ENCODE data around the gene CLIC4. TPM values are rescaled to one million over a fixed set of nuclear protein-coding genes. Genes with fewer than 3 reads are reported as not detected.
A peak's percentile ranks its signal among the peaks of the same experiment; 100 is the strongest.
"Not testable (repeated sequence)": the region's sequence is repeated elsewhere in the genome, so short reads cannot be mapped to it uniquely, and the experiment has no call there.

CLIC4 gene
- total RNA-seq, 1 donor from 2014 or later, result 164 TPM

GRCh38 chr1:24795236-24795635, 50.0 kb downstream of the CLIC4 start:
- Histone ChIP-seq H3K27me3 (no peaks in the 10 kb centered on the region), H3K27ac (peak overlapping the region; percentile 73), H3K36me3 (no peaks in the 10 kb centered on the region), H3K9me3 (no peaks in the 10 kb centered on the region), H3K4me3 (no peak overlapping the region), H3K4me1 (peaks cover 39% of the 10 kb centered on the region)
- no peak for DNase-seq (ENCODE audit: extremely low spot score in 2 of 2)
- intact Hi-C loops (cut with DNase I), result no loop called here
- TF ChIP-seq POLR2AphosphoS5 (IDR thresholded peaks at IDR 0.05; ENCODE audit: insufficient read depth in 1 of 2, low read depth in 1 of 2) (no peak), POLR2A (IDR thresholded peaks at IDR 0.05) (no peak), CTCF (IDR thresholded peaks at IDR 0.05) (no peak)

GRCh38 chr1:24796524-24796923, 51.3 kb downstream of the CLIC4 start:
- Histone ChIP-seq H3K36me3 (no peaks in the 10 kb centered on the region), H3K27ac (peak overlapping the region; percentile 73), H3K9me3 (no peaks in the 10 kb centered on the region), H3K4me1 (peaks cover 35% of the 10 kb centered on the region), H3K27me3 (no peaks in the 10 kb centered on the region), H3K4me3 (no peak overlapping the region)
- DNase-seq (ENCODE audit: extremely low spot score in 2 of 2), result no peak
- intact Hi-C loops (cut with DNase I), result no loop called here
- TF ChIP-seq POLR2AphosphoS5 (IDR thresholded peaks at IDR 0.05; ENCODE audit: insufficient read depth in 1 of 2, low read depth in 1 of 2), result no peak
- TF ChIP-seq POLR2A (IDR thresholded peaks at IDR 0.05), result no peak
- TF ChIP-seq CTCF (IDR thresholded peaks at IDR 0.05), result no peak

GRCh38 chr1:24799242-24799641, 54.0 kb downstream of the CLIC4 start:
- H3K4me3 ChIP-seq; DNase-seq (ENCODE audit: extremely low spot score in 2 of 2); H3K9me3 ChIP-seq; H3K27me3 ChIP-seq; H3K27ac ChIP-seq; intact Hi-C loops (cut with DNase I); H3K36me3 ChIP-seq: not testable (repeated sequence)
- H3K4me1 ChIP-seq, result peaks cover 35% of the 10 kb centered on the region

- H3K27ac ChIP-seq, result peak overlapping the region; percentile 33
These were observed 55.9 kb downstream of the CLIC4 start for GRCh38 chr1:24801176-24801575.

GRCh38 chr1:24803220-24803619, 58.0 kb downstream of the CLIC4 start:
- no peaks in the 10 kb centered on the region for H3K36me3 ChIP-seq
- H3K4me3 ChIP-seq, result no peak overlapping the region
- DNase-seq (ENCODE audit: extremely low spot score in 2 of 2), result no peak
- H3K27me3 ChIP-seq, result no peaks in the 10 kb centered on the region
- no peaks in the 10 kb centered on the region for H3K9me3 ChIP-seq
- TF ChIP-seq CTCF (IDR thresholded peaks at IDR 0.05) (no peak), POLR2A (IDR thresholded peaks at IDR 0.05) (no peak), POLR2AphosphoS5 (IDR thresholded peaks at IDR 0.05; ENCODE audit: insufficient read depth in 1 of 2, low read depth in 1 of 2) (no peak)
- H3K4me1 ChIP-seq, result peaks cover 29% of the 10 kb centered on the region
- no peak overlapping the region for H3K27ac ChIP-seq
- intact Hi-C loops (cut with DNase I), result loop anchor here (10.0 kb wide), 1 partner anchor 58 kb away; the partner anchor contains the start of gene CLIC4

More at GRCh38 chr1:24801176-24801575, 55.9 kb downstream of the CLIC4 start:
- no peak for DNase-seq (ENCODE audit: extremely low spot score in 2 of 2)
- Histone ChIP-seq H3K4me1 (peaks cover 23% of the 10 kb centered on the region), H3K4me3 (no peak overlapping the region), H3K36me3 (no peaks in the 10 kb centered on the region), H3K9me3 (no peaks in the 10 kb centered on the region), H3K27me3 (no peaks in the 10 kb centered on the region)
- intact Hi-C loops (cut with DNase I), result loop anchor here (10.0 kb wide), 1 partner anchor 56 kb away; the partner anchor contains the start of gene CLIC4
- no peak for TF ChIP-seq POLR2A (IDR thresholded peaks at IDR 0.05)
- TF ChIP-seq POLR2AphosphoS5 (IDR thresholded peaks at IDR 0.05; ENCODE audit: insufficient read depth in 1 of 2, low read depth in 1 of 2), result no peak
- TF ChIP-seq CTCF (IDR thresholded peaks at IDR 0.05), result no peak
